HepG2 (cell line): Measurements from ENCODE around the gene MGST2. TPM values are rescaled to one million over a fixed set of nuclear protein-coding genes. Genes with fewer than 3 reads are reported as not detected.

ENCODE experiments used
- GLI4 ChIP-seq: sonication (generic); formaldehyde crosslinking; IDR thresholded peaks from 2 replicates; pipeline ENCODE4 v1.5.1; 2020; ENCODE audit warnings: missing genetic modification reagents, mild to moderate bottlenecking, moderate library complexity, borderline replicate concordance
- GMEB2 ChIP-seq: IDR thresholded peaks from 2 replicates; pipeline ENCODE4 v1.6.1; 2016; ENCODE audit warnings: missing biosample characterization, missing genetic modification reagents, low read depth
- KAT8 ChIP-seq: IDR thresholded peaks from 2 replicates; pipeline ENCODE4 v1.6.1; 2016; ENCODE audit warnings: missing genetic modification reagents, missing compliant biosample characterization
- KLF15 ChIP-seq: sonication (generic); formaldehyde crosslinking; IDR thresholded peaks from 2 replicates; pipeline ENCODE4 v1.8.1; 2023; ENCODE audit warnings: borderline replicate concordance, mild to moderate bottlenecking, inconsistent platforms, missing genetic modification reagents, mixed read lengths
- NFE2L2 ChIP-seq: fragments of 150-350 bp; IDR thresholded peaks from 2 replicates; pipeline ENCODE4 v1.6.1; 2014; ENCODE audit warnings: low read length
- NR2F6 ChIP-seq, 2 experiments: IDR thresholded peaks; 2 replicates each; pipeline ENCODE4 v1.6.1; 2016; ENCODE audit warnings: antibody characterized with exemption in 1 of 2, mild to moderate bottlenecking in 1 of 2
- ONECUT2 ChIP-seq: sonication (generic); formaldehyde crosslinking; IDR thresholded peaks from 2 replicates; pipeline ENCODE4 v1.4.0; 2020; ENCODE audit warnings: missing genetic modification reagents
- PATZ1 ChIP-seq: sonication (generic); formaldehyde crosslinking; IDR thresholded peaks from 2 replicates; pipeline ENCODE4 v1.4.0; 2020; ENCODE audit warnings: missing genetic modification reagents
- RBM22 ChIP-seq: fragments of 200-400 bp; formaldehyde crosslinking; optimal IDR thresholded peaks from 2 replicates; pipeline ENCODE3; 2017; ENCODE audit warnings: mild to moderate bottlenecking, low read length, moderate library complexity
- SAP130 ChIP-seq: IDR thresholded peaks from 2 replicates; pipeline ENCODE4 v1.6.1; 2016; ENCODE audit warnings: low read depth
- TIGD3 ChIP-seq: sonication (generic); formaldehyde crosslinking; IDR thresholded peaks from 2 replicates; pipeline ENCODE4 v1.5.1; 2020; ENCODE audit warnings: mild to moderate bottlenecking, missing genetic modification reagents, borderline replicate concordance
- U2AF2 ChIP-seq: fragments of 200-400 bp; formaldehyde crosslinking; IDR thresholded peaks from 2 replicates; pipeline ENCODE4 v1.6.1; 2017; ENCODE audit warnings: low read depth, mild to moderate bottlenecking, low read length
- ZBTB20 ChIP-seq: sonication (generic); formaldehyde crosslinking; IDR thresholded peaks from 2 replicates; pipeline ENCODE4 v1.8.1; 2023; ENCODE audit warnings: missing genetic modification reagents, low read depth, mild to moderate bottlenecking, borderline replicate concordance
- ZFP36L1 ChIP-seq: sonication (generic); formaldehyde crosslinking; IDR thresholded peaks from 2 replicates; pipeline ENCODE4 v1.8.0; 2022; ENCODE audit warnings: mild to moderate bottlenecking, missing genetic modification reagents, moderate library complexity
- ZFP62 ChIP-seq: sonication (generic); formaldehyde crosslinking; IDR thresholded peaks from 2 replicates; pipeline ENCODE4 v1.4.0; 2020; ENCODE audit warnings: missing genetic modification reagents
- ZNF232 ChIP-seq: sonication (generic); formaldehyde crosslinking; IDR thresholded peaks from 2 replicates; pipeline ENCODE4 v1.4.0; 2020; ENCODE audit warnings: missing genetic modification reagents, borderline replicate concordance
- ZNF296 ChIP-seq: sonication (generic); formaldehyde crosslinking; conservative IDR thresholded peaks from 2 replicates; pipeline ENCODE4 v1.5.0; 2020; ENCODE audit warnings: mild to moderate bottlenecking, missing genetic modification reagents
- ZNF337 ChIP-seq: sonication (generic); formaldehyde crosslinking; IDR thresholded peaks from 2 replicates; pipeline ENCODE4 v1.5.1; 2020; ENCODE audit warnings: missing genetic modification reagents, low read depth, mild to moderate bottlenecking, borderline replicate concordance
- ZNF639 ChIP-seq: conservative IDR thresholded peaks from 2 replicates; pipeline ENCODE4 v1.6.1; 2018; ENCODE audit warnings: missing genetic modification reagents
- ZNF878 ChIP-seq: sonication (generic); formaldehyde crosslinking; IDR thresholded peaks from 2 replicates; pipeline ENCODE4 v1.8.1; 2023; ENCODE audit warnings: mild to moderate bottlenecking, missing genetic modification reagents, moderate library complexity
- ZSCAN20 ChIP-seq: sonication (generic); formaldehyde crosslinking; IDR thresholded peaks from 2 replicates; pipeline ENCODE4 v1.4.0; 2020; ENCODE audit warnings: missing genetic modification reagents, mild to moderate bottlenecking, borderline replicate concordance
- polyA plus RNA-seq, 8 experiments: library from polyadenylated mRNA; depleted of rRNA in 3 of 8; stranded (reverse) in 7 of 8; unstranded in 1 of 8; fragments of >200 nt; fragmentation: Illumina TruSeq in 4 of 8; extraction: Trizol in 4 of 8; gene quantifications; 2 replicates each; pipeline versions ENCODE4 v1.2.1 to v1.2.3, GENCODE V29; 2011 to 2016; ENCODE audit warnings: low read depth in 4 of 8, missing spikeins in 1 of 8, mixed read lengths in 1 of 8; ENCODE audit not compliant: insufficient read depth in 1 of 8
- total RNA-seq, 5 experiments: library from RNA; depleted of rRNA; stranded (reverse); fragments of >200 nt; fragmentation: Illumina TruSeq; extraction: Trizol; gene quantifications; 2 replicates each; pipeline ENCODE4 v1.2.3, GENCODE V29; 2016; ENCODE audit warnings: low read depth in 1 of 5

Gene MGST2
- total and polyA plus RNA-seq, 2 of the 13 experiments (the other 11 are each of a cell fraction or from before 2014, with no cell fraction given) = 205 to 416 TPM

- no peak for TF ChIP-seq ZFP62 (CRISPR knock-in tag)
- no peak for TF ChIP-seq ZFP36L1
- peak; percentile 55 for TF ChIP-seq RBM22
- no peak for TF ChIP-seq ZNF232
- TF ChIP-seq ZNF639 = no peak
- TF ChIP-seq GLI4 = no peak
- TF ChIP-seq PATZ1 (CRISPR knock-in tag) = 0 out of 2 replicates have a peak, but pooled peaks have one; percentile 10
- 0 out of 2 replicates have a peak, but pooled peaks have one; percentile 18 for TF ChIP-seq ZNF337 (CRISPR knock-in tag)
- TF ChIP-seq ZBTB20 = no peak
- TF ChIP-seq KAT8 = peak; percentile 28; the same call in 1 of the 2 replicates
- TF ChIP-seq SAP130 = peak; percentile 49
- TF ChIP-seq NR2F6 (IDR thresholded peaks at IDR 0.05) = no peak
- 0 out of 2 replicates have a peak, but pooled peaks have one; percentile 28 for TF ChIP-seq NR2F6 (CRISPR knock-in tag; IDR thresholded peaks at IDR 0.05)
- no peak for TF ChIP-seq ZNF878 (CRISPR knock-in tag)
- TF ChIP-seq TIGD3 = no peak
- no peak for TF ChIP-seq GMEB2 (CRISPR knock-in tag)
- no peak for TF ChIP-seq U2AF2
- TF ChIP-seq ZSCAN20 (CRISPR knock-in tag) = no peak
- no peak for TF ChIP-seq ZNF296 (CRISPR knock-in tag)
- TF ChIP-seq NFE2L2 = no peak
- no peak for TF ChIP-seq KLF15 (CRISPR knock-in tag)
- no peak for TF ChIP-seq ONECUT2
Observed at GRCh38 chr4:139740531-139741041, 75.0 kb downstream of the MGST2 start (continued).
